Activated T-cell treated with anti-CD3 and anti-CD28 coated beads, Interleukin-2, amount 50 U/mL, for 72 hours (primary cell): ENCODE data around the gene TES. TPM values are rescaled to one million over a fixed set of nuclear protein-coding genes. Genes with fewer than 3 reads are reported as not detected.

Experiments used
- ATAC-seq, 2 donors: fragments of 150-1000 bp; cut with Tn5 transposase; replicated peaks in 1 of 2; 2 replicates each; pipeline ENCODE4 v1.10.0; 2021; ENCODE audit warnings: moderate library complexity in 2 of 2, mild to moderate bottlenecking in 1 of 2
- DNase-seq, 2 donors: peaks; one replicate each; pipeline ENCODE4 v3.0.0; 2021 to 2022; ENCODE audit warnings: mixed read lengths in 1 of 2
- H3K27ac Mint-ChIP-seq: one replicate; pipeline ENCODE4 v1.8.0; 2022; ENCODE audit warnings: mild to moderate bottlenecking, moderate library complexity, mixed read lengths
- H3K27me3 Mint-ChIP-seq: one replicate; pipeline ENCODE4 v1.8.0; 2022; ENCODE audit warnings: low read depth, mixed read lengths
- H3K36me3 Mint-ChIP-seq, 2 donors: one replicate each; pipeline ENCODE4 v1.8.0; 2022; ENCODE audit warnings: mixed read lengths in 2 of 2, mild to moderate bottlenecking in 1 of 2; ENCODE audit not compliant: insufficient read depth in 2 of 2
- H3K4me1 Mint-ChIP-seq: one replicate; pipeline ENCODE4 v1.8.0; 2022; ENCODE audit warnings: low read depth, mixed read lengths
- H3K4me3 Mint-ChIP-seq, 2 donors: one replicate each; pipeline ENCODE4 v1.8.0; 2022; ENCODE audit warnings: mild to moderate bottlenecking in 2 of 2, mixed read lengths in 2 of 2, moderate library complexity in 2 of 2
- H3K9me3 Mint-ChIP-seq, 2 donors: one replicate each; pipeline ENCODE4 v1.8.0; 2022; ENCODE audit warnings: mixed read lengths in 2 of 2
- total RNA-seq, 2 donors: library from RNA; stranded (reverse); gene quantifications; one replicate each; pipeline ENCODE4 v1.2.3, GENCODE V29; 2022

TES gene
- total RNA-seq, 2 donors from 2014 or later = 121 to 125 TPM

DNA sequence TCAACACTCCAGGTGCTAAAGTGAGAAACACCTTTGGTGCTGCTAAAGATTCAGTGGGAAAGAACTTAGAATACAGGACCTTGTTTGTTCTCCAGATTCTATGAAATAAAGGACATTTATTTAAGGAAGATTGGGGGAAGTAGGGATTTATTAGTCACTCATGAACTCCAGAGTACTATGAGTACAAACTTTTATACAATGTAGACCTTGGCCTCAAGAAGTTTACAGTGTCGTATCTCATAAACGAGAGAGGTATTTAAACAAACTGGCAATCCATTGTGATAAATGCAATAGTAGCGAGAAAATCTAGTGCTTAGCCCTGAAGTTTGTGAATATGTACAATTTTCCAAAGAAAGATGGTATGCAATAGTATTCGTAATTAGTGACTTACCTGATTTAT is 59.1 kb downstream of the TES start:
- Mint-ChIP-seq H3K4me3 (no peak overlapping the region), H3K36me3 (no peaks in the 10 kb centered on the region), H3K4me1 (peaks cover 6% of the 10 kb centered on the region), H3K27me3 (peaks cover 55% of the 10 kb centered on the region), H3K27ac (no peak overlapping the region), H3K9me3 (no peaks in the 10 kb centered on the region)
- ATAC-seq = no peak
- no peak for DNase-seq

DNA sequence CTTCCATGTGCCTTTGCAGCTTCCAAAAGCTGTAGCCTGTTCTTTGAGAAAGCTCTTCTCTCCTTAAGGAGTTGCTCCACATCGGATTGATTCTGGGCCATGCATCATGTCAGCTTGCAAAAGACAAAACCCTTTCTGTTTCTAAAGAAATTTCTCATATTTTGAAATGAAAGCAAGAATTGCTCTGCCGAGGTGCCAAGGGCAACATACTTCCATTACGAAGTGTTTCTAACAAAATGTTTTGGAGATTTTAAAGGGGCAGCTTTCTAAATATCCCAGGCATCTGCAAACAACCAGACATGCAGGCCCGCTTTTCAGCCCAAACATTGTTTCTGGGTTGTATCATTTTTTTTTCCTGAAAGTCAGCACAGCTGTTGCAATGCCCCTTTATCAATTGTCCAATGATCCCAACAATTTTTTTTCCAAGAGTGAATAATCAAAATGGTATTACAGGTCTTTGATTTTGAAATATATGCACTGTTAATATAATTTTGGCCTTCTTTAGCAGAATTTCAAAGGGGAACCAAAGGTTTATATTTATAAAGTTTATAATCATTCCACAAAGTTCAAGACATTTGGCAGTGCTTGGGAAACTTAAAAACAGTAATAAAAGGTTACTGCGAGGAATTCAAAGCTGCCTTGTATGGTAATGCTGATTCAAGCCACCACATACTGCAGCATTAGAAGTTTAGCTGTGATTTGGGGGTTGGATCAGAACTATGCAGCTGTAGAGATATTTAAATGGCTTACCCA is 61.0 kb downstream of the TES start:
- peaks cover 58% of the 10 kb centered on the region for H3K27me3 Mint-ChIP-seq
- H3K4me1 Mint-ChIP-seq = peaks cover 6% of the 10 kb centered on the region
- DNase-seq (no peak), ATAC-seq (no peak)
- no peak overlapping the region for H3K4me3 Mint-ChIP-seq
- H3K36me3 Mint-ChIP-seq = no peaks in the 10 kb centered on the region
- no peak overlapping the region for H3K27ac Mint-ChIP-seq
- H3K9me3 Mint-ChIP-seq = no peaks in the 10 kb centered on the region

DNA sequence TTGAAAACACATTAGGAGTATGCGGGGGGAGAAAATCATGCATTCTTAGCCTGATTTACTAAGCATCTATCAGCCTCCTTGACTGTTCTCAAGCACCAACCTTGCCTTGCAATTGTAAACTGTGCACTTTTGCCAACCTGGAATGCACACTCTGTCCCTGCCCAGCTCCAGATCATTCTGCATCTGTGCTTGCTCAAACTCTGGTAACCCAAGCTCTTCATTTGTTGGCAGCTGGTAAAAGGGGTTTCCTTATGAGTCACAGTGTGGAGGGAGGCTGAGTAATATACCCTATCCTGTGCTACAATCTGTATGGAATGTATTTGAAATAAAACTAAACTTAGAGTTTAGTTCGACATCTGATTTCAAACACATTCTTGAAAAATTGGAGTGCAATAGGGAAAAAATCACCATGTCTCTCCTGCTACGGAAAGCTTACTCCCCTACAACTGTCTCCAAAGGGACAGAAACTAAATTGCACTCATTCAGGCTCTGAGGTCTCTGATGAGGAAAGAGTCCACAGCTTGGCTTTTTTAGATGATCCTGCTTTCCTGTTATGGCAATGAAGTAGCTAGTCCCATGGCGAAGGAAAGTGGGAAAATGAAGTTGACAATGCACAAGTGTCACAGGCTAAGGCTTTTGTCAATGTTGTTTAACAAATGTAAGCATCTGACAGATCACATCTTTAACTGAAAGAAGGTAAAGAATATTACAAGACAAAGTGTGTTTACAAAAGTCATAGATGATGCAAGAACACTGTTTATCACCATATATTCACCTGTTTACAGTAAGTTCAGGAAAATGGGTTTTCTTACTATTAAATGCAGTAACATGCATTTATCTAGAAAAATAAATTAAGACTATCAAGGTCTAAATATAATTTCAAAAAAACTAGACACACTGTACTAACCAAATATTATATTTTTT is 61.9 kb downstream of the TES start:
- Mint-ChIP-seq H3K4me3 (no peak overlapping the region), H3K27ac (no peak overlapping the region), H3K9me3 (no peaks in the 10 kb centered on the region), H3K4me1 (peaks cover 6% of the 10 kb centered on the region), H3K27me3 (peaks cover 64% of the 10 kb centered on the region), H3K36me3 (no peaks in the 10 kb centered on the region)
- DNase-seq = peak; percentile 14 to 21
- ATAC-seq = peak; percentile 86 to 88

DNA sequence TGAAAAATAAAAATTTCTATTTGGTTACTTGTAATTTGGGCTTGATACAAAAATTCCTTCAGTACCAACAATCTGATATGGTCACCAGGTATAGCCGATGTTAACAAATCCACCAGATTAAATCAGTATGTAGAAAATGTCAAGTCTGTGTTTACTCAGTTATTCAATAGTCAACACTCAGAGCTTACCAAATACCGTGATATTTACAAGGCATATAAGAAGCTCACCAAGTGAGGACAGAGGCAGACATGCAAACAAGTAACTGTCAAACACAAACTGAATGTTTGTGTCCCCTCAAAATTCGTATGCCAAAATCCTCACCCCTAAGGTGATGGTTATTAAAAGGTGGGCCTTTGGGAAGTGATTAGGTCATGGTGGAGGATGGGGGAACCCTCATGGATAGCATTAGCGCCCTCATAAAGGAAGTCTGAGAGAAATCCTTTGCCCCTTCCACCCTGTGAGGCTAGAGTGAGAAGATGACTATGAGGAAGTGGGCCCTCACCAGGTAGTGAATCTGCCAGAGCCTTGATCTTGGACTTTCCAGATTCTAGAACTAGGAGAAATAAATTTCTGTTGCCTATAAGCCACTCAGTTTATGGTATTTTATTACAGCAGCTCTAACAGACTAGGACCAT is 63.1 kb downstream of the TES start:
- H3K9me3 Mint-ChIP-seq = no peaks in the 10 kb centered on the region
- H3K36me3 Mint-ChIP-seq = no peaks in the 10 kb centered on the region
- ATAC-seq (no peak), DNase-seq (no peak)
- peaks cover 75% of the 10 kb centered on the region for H3K27me3 Mint-ChIP-seq
- no peak overlapping the region for H3K27ac Mint-ChIP-seq
- H3K4me1 Mint-ChIP-seq = peaks cover 6% of the 10 kb centered on the region
- H3K4me3 Mint-ChIP-seq = no peak overlapping the region

DNA sequence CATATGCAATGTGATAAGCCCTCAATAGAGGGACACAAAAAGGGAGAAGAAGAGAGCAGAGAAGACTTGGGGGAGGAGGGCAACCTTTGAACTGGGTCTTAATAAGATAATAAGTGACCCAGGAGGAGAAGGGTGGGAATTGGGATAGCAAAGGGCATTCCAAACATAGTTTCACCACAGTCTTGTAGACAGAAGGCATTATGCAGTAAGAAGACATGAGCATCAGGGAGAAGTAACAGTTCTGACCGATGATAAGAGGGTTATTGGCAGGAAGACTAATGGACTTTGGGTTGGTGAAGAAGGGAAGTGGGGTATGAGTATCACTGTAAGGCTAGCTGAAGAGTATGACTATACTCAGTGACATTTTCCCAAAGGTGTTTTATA is 63.6 kb downstream of the TES start:
- H3K9me3 Mint-ChIP-seq = no peaks in the 10 kb centered on the region
- peaks cover 70% of the 10 kb centered on the region for H3K27me3 Mint-ChIP-seq
- no peak overlapping the region for H3K27ac Mint-ChIP-seq
- no peak for ATAC-seq
- no peak for DNase-seq
- H3K4me1 Mint-ChIP-seq = peaks cover 6% of the 10 kb centered on the region
- no peak overlapping the region for H3K4me3 Mint-ChIP-seq
- no peaks in the 10 kb centered on the region for H3K36me3 Mint-ChIP-seq

DNA sequence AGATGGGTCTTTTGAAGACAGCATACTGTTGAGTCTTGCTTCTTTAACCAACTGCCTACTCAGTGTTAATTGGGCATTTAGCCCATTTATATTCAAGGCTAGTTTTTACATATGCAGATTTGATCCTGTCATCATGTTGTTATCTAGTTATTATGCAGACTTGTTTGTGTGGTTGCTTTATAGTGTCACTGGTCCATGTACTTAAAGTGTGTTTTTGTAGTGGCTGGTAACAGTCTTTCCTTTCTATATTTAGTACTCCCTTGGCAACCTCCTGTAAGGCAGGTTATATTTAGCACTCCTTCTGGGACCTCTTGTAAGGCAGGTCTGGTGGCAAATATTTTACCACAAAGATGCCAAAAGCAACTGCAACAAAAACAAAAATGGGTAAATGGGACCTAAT is 66.7 kb downstream of the TES start:
- DNase-seq (no peak), ATAC-seq (no peak)
- H3K27ac Mint-ChIP-seq = no peak overlapping the region
- no peak overlapping the region for H3K4me3 Mint-ChIP-seq
- no peaks in the 10 kb centered on the region for H3K9me3 Mint-ChIP-seq
- peaks cover 49% of the 10 kb centered on the region for H3K27me3 Mint-ChIP-seq
- H3K4me1 Mint-ChIP-seq = peaks cover 3% of the 10 kb centered on the region
- H3K36me3 Mint-ChIP-seq = no peaks in the 10 kb centered on the region

DNA sequence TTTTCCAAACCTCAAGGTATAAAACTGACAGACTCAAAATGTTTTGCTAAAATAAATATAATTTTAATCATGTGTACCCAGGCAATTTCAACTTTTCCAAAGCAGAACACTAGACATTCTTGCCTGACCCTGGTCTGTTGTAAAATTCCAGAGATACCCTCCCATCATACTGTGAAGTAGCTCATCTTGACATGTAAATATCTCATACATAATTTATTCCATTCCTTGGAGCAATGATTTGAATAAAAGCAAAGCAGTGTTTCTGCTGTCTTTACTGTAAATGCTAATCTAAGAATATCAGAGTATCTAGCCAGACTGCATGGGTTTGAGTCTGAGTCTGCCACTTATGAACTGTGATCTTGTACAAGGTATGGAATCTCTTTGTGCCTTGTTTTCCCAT is 68.9 kb downstream of the TES start:
- H3K4me1 Mint-ChIP-seq = no peaks in the 10 kb centered on the region
- no peak overlapping the region for H3K27ac Mint-ChIP-seq
- no peaks in the 10 kb centered on the region for H3K36me3 Mint-ChIP-seq
- no peak overlapping the region for H3K4me3 Mint-ChIP-seq
- ATAC-seq (no peak), DNase-seq (no peak)
- peaks cover 39% of the 10 kb centered on the region for H3K27me3 Mint-ChIP-seq
- no peaks in the 10 kb centered on the region for H3K9me3 Mint-ChIP-seq

DNA sequence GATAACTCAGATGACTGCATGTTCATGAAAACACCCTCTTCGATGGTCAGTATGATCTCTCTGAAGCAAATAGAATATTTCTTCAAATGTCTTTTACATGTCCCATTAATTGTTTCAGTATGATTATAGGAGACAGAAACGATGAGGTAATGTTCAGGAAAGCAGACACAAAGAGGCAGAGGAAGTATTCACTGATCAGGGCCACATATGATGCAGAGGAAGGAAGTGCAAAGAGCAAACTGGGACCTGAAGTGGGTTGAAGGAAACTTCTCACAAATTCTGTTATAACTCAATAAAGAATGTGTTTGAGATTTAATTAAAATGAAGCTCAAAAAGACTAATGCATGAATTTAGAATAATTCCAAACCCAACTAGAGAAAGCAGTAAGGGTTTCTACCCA is 70.5 kb downstream of the TES start:
- Mint-ChIP-seq H3K9me3 (no peaks in the 10 kb centered on the region), H3K4me1 (peaks cover 10% of the 10 kb centered on the region), H3K36me3 (no peaks in the 10 kb centered on the region), H3K27me3 (peaks cover 25% of the 10 kb centered on the region), H3K4me3 (no peak overlapping the region), H3K27ac (no peak overlapping the region)
- ATAC-seq = no peak
- no peak for DNase-seq

DNA sequence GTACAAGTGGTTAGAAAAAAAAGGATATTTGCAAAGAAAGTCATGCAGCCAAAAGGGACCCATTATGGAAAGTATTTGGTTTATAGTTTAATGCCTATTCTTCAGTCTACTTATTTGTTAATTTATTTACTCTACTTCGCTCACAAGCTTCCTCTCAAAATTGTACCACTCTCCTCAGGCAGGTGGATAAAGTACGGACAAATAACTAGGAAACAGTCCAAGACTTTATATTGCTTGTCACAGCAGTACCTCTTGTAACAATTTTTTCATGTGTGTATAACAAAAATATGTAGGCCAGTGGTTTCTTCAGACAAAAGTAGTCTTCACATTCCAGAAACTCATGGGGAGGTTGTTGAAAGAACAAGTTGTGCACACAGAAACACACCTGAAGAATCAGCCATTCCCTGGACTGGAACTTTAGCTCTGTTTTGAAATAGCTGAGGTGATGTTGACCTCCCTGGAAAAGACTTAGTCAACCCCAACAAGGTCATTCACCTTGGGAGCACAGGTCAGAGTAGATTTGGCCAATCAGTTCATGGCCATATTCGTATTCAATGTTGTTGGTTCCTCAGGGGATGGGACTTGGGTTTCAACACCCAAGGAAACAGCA is 73.4 kb downstream of the TES start:
- peaks cover 10% of the 10 kb centered on the region for H3K4me1 Mint-ChIP-seq
- no peak for DNase-seq
- H3K9me3 Mint-ChIP-seq = no peaks in the 10 kb centered on the region
- ATAC-seq = no peak
- H3K36me3 Mint-ChIP-seq = no peaks in the 10 kb centered on the region
- H3K27ac Mint-ChIP-seq = no peak overlapping the region
- H3K4me3 Mint-ChIP-seq = no peak overlapping the region
- peaks cover 8% of the 10 kb centered on the region for H3K27me3 Mint-ChIP-seq

DNA sequence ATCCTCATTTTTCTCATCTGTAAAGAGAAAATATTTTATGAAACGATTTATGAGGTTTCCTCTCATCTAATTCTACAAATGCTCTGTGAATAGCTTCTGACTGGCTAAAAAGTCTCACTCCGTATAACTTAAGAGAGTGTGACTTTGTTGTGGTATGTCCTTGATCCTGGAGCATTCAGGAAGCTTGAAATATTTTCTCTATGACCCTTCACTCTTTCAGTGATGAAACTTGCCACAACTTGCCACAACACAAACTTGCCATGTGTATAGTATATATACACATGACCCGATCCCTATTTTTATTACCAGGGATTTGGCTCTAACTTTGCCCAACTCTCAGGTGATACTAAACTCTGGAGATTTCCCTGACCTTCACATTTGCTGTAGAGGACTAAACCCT is 74.1 kb downstream of the TES start:
- Mint-ChIP-seq H3K27ac (no peak overlapping the region), H3K4me1 (peaks cover 10% of the 10 kb centered on the region), H3K9me3 (no peaks in the 10 kb centered on the region), H3K36me3 (no peaks in the 10 kb centered on the region), H3K27me3 (peaks cover 8% of the 10 kb centered on the region), H3K4me3 (no peak overlapping the region)
- DNase-seq (no peak), ATAC-seq (no peak)

DNA sequence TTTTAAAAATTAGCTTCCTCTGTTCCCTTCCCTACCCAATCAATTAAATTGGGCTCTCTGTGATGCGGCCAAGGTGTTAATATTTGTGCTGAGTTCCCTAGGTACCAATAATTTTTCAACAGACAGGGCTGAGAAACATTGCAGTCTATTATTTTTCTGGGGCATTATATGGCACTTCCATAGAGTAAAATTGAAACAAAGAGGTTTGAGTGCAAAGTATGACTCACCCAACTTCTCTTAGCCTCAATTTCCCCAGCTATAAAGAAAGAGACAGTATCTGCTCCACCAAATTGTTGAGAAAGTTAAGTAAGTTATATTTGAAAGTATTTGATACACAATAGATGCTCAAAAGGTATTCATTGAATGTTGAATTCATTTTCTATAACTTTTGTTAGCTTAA is 74.9 kb downstream of the TES start:
- Mint-ChIP-seq H3K9me3 (no peaks in the 10 kb centered on the region), H3K27me3 (peaks cover 8% of the 10 kb centered on the region), H3K36me3 (no peaks in the 10 kb centered on the region), H3K4me3 (no peak overlapping the region), H3K4me1 (peaks cover 10% of the 10 kb centered on the region), H3K27ac (no peak overlapping the region)
- ATAC-seq (peak in 1 of 2 donors; percentile 55), DNase-seq (no peak)

DNA sequence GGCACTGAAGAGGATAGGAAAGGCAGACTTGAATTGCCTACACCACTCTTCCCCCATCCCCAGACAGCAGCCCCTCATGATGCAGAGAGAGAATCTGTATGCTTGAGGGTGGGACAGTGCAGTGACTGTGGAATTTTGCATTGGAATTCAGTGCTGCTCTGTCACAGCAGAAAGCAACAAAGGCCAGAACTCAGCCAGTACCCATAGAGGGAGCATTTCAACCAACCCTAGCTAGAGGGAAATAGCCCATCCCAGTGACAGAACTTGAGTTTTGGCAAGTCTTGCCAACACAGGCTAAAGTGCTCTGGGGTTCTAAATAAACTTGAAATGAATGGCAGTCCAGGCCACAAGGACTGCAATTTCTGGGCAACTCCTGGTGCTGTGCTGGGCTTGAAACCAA is 80.4 kb downstream of the TES start:
- Mint-ChIP-seq H3K36me3 (peaks cover 1 to 5% of the 10 kb centered on the region in 2 donors), H3K27ac (no peak overlapping the region), H3K9me3 (peaks cover 2 to 3% of the 10 kb centered on the region in 2 donors), H3K27me3 (peaks cover 19% of the 10 kb centered on the region), H3K4me1 (no peaks in the 10 kb centered on the region), H3K4me3 (no peak overlapping the region)
- ATAC-seq (no peak), DNase-seq (no peak)

DNA sequence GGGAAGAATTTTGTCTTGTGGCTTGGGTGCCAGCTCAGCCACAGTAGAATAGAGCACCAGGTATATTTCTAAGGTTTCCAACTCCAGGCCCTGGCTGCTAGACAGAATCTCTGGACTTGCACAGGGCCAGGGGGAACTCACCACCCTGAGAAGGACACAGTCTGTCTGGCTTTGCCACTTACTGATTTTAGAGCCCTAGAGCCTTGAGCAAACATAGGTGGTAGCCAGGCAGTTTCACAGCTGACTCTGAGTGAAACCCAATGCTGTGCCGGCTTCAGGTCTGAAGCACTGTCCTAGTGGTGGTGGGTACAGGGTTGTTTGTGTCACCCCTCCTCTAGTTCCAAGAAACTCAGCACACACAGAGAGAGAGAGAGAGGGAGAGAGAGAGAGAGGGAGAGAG is 81.6 kb downstream of the TES start:
- Mint-ChIP-seq H3K9me3 (peaks cover 2 to 3% of the 10 kb centered on the region in 2 donors), H3K4me1 (no peaks in the 10 kb centered on the region), H3K4me3 (no peak overlapping the region), H3K27ac (no peak overlapping the region), H3K36me3 (peaks cover 1 to 5% of the 10 kb centered on the region in 2 donors), H3K27me3 (peaks cover 12% of the 10 kb centered on the region)
- DNase-seq (no peak), ATAC-seq (no peak)
